A204.1 (cell line): ENCODE measurements around the gene CYTH2.
"Not testable (repeated sequence)": the region's sequence is repeated elsewhere in the genome, so short reads cannot be mapped to it uniquely, and the experiment has no call there.

Experiments
- FAIRE-seq: peaks from 2 replicates; lab custom pipeline; 2012; peaks lifted over from hg19 to GRCh38; lab: Jason Lieb, UNC

Gene CYTH2

GRCh38 chr19:48478339-48479256 lies 9.4 kb downstream of the CYTH2 start:
- no peak for FAIRE-seq

- FAIRE-seq, result no peak
Observed at GRCh38 chr19:48479686-48480085, 10.5 kb downstream of the CYTH2 start.

GRCh38 chr19:48480183-48480557 lies 11.0 kb downstream of the CYTH2 start:
- no peak for FAIRE-seq

- FAIRE-seq, result no peak
Observed at GRCh38 chr19:48480558-48481500, 11.7 kb downstream of the CYTH2 start.

- no peak for FAIRE-seq
Observed at GRCh38 chr19:48481846-48482639, 12.9 kb downstream of the CYTH2 start.

GRCh38 chr19:48483301-48483700 lies 14.1 kb downstream of the CYTH2 start:
- FAIRE-seq, result no peak

GRCh38 chr19:48484247-48484893 lies 15.2 kb downstream of the CYTH2 start:
- FAIRE-seq, result no peak

GRCh38 chr19:48484931-48485612 lies 15.9 kb downstream of the CYTH2 start:
- no peak for FAIRE-seq

GRCh38 chr19:48486706-48487105 lies 17.5 kb downstream of the CYTH2 start:
- not testable (repeated sequence) for FAIRE-seq

GRCh38 chr19:48487544-48487943 lies 18.4 kb downstream of the CYTH2 start:
- FAIRE-seq, result no peak

GRCh38 chr19:48487948-48488347 lies 18.8 kb downstream of the CYTH2 start:
- FAIRE-seq, result no peak

- FAIRE-seq, result not testable (repeated sequence)
Observed at GRCh38 chr19:48488478-48488877, 19.3 kb downstream of the CYTH2 start.

GRCh38 chr19:48489608-48490216 lies 20.5 kb downstream of the CYTH2 start:
- FAIRE-seq, result no peak

- FAIRE-seq, result no peak
Observed at GRCh38 chr19:48490981-48491792, 22.0 kb downstream of the CYTH2 start.

- FAIRE-seq, result no peak
Observed at GRCh38 chr19:48491793-48492123, 22.6 kb downstream of the CYTH2 start.

GRCh38 chr19:48492925-48493717 lies 24.0 kb downstream of the CYTH2 start:
- no peak for FAIRE-seq

- no peak for FAIRE-seq
Observed at GRCh38 chr19:48493718-48494401, 24.7 kb downstream of the CYTH2 start.

GRCh38 chr19:48495396-48495795 lies 26.2 kb downstream of the CYTH2 start:
- FAIRE-seq, result no peak
